Stimulated activated CD8-positive, alpha-beta memory T cell treated with anti-CD3 and anti-CD28 coated beads, Interleukin-15, amount 100 ng/mL, for 1 hour (primary cell): ENCODE measurements around the gene SELENOW.
"Not testable (repeated sequence)": the region's sequence is repeated elsewhere in the genome, so short reads cannot be mapped to it uniquely, and the experiment has no call there.

Experiments used
- DNase-seq: peaks from one replicate; pipeline ENCODE4 v3.0.0-alpha.2; 2020; ENCODE audit warnings: low read depth

SELENOW gene

DNA sequence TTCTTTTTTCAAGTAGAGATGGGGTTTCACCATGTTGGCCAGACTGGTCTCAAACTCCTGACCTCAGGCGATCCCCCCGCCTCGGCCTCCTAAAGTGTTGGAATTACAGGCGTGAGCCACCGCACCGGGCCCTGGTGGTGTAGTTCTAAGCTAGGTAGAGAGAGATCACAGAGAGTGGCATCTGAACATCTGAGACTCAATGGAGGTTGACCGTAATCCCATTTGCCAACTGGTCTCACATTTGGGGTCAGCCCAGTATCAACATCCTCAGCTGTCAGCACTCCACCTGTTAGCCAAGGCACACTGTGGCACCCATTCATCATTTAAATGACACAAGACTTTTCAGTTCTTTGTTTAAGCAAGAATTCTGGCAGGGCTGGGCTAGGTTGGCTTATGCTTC, 8.1 kb downstream of the SELENOW start:
- no peak for DNase-seq

- DNase-seq, result not testable (repeated sequence)
Measured at GRCh38 chr19:47787307-47787706, 8.8 kb downstream of the SELENOW start.

DNA sequence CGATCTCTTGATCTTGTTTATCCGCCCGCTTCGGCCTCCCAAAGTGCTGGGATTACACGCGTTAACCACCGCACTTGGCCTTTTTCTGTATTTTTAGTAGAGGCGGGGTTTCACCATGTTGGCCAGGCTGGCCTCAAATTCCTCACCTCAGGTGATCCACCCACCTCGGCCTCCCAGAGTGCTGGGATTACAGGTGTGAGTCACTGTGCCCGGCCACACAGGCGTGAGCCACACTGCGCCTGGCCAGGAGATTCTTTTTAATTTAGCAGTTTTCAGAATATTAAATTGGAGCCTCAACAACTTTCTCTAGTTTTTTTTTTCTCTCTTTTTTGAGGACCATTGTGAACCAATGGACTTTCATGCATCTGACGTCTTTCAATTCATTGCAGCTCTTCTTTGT, 11.3 kb downstream of the SELENOW start:
- not testable (repeated sequence) for DNase-seq

DNA sequence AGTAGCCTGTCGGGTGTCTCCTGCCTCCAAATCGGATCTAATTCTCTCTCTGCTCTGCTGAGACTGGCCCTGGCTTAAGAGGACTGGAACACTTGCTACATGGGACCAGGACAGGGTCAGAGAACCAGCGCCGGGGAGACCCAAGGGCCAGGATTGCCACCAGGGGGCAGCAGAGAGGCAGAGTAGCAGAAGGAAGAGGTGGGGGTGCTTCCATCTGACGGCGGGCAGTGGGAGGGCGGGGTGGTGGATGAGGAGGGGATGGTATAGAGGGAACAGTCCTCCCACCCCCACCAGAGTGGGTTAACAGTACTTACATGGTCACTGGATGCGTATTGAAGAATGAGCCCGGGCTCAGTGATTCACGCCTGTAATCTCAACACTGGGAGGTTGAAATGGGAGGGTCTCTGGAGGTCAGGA, 11.9 kb downstream of the SELENOW start:
- DNase-seq, result peak; percentile 81

DNA sequence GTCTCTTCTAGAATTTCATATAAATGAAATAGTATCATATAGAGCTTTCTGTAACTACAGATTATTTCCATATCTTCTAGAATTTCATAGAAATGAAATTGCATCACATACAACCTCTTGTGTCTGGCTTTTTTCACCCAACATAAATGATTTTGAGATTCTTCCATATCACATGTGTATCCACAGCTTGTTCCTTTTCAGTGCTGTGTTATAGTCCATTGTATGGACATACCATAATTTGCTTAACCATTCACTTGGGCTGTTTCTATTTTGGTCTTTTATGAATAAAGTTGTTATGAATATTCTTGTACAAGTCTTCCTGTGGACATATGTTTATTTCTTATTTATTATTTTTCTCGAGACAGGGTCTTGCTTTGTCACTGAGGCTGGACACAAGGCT, 14.1 kb downstream of the SELENOW start:
- DNase-seq, result no peak

- DNase-seq, result no peak
Measured at GRCh38 chr19:47794526-47794925, 16.0 kb downstream of the SELENOW start.

- DNase-seq, result no peak
Measured at GRCh38 chr19:47796785-47797184, 18.3 kb downstream of the SELENOW start.

DNA sequence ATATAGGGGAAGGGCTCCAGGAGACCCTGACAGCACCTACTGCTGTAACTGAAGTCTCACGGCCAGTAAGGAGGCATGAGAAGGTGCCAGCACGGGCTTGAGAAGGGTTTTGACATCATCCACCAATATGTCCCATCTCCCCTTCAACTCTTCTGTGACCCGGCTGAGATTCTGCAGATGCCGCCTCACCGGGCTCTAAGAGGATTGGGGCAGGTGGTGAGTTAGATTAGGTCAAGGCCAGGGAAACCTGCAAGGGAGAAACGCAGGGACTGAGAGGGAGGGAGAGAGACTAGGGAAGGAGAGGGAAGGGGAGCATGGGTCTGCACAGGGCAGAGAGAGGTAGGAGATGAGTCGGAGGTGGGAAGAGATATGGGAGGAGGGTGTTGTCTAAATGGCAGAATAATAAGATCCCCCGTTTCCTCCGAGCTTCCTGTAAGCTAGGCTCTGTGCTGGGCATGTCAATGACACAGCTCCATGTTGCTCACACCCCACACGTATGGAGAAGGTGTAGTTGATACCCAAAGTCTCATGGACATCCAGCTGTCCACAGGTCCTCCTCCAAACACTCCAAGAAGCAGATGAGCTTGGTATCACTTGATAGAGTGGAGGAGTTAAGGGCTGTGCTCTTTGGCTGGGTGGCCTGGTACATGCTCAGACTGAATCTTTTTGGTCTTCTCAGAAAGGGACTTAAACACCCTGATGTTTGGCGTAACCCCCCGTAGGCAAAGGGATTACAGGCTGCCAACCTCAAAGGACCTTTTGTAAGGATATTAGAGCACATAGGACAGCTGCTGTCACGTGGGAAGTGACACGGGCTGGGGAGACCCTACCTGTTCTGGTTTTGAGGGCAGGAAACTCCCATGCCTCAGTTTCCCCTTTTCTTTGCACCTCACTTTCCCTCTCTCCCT, 19.7 kb downstream of the SELENOW start:
- DNase-seq, result no peak

- DNase-seq, result no peak
Measured at GRCh38 chr19:47798904-47799266, 20.4 kb downstream of the SELENOW start.

- DNase-seq, result no peak
Measured at GRCh38 chr19:47801270-47801669, 22.8 kb downstream of the SELENOW start.

GRCh38 chr19:47802521-47803043, 24.1 kb downstream of the SELENOW start:
- no peak for DNase-seq

DNA sequence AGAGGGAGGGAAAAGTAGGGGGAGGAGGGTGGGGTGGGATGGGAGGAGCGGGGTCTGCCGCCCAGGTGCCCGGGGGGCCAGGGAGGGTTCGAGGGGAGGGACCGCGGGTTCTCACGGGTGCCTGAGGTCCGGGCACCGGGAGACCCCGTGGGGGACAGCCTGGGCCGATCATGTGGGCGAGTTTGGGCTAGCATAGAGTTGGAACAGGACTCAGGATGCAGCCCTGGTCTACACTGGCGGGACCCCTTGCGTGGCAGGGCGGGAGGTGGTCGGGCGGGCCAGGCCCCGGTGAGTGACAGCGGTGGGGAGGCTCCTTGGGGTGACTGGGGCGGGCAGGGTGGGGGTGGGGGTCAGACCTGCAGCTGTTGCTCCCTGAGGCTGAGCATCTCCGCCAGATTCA, 24.6 kb downstream of the SELENOW start:
- DNase-seq, result not testable (repeated sequence)

DNA sequence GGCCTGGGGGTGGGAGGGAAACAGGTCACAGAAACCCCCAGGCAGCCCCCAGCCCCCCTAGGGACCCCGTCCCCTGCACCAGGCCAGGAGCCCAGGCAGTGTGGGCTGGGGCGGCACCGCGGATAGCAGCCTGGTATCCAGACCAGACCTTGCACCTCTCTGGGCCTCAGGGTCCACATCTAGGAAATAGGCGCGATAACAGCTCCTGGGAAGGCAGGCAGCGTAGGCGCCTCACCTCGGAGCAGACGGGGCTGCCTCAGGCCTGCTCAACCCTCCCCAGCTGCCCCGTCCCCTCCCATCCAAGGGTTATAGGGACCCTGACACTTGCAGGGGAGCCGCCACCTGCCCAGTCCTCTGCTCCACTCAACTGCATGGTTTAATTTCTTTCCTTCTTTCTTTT, 25.2 kb downstream of the SELENOW start:
- not testable (repeated sequence) for DNase-seq

DNA sequence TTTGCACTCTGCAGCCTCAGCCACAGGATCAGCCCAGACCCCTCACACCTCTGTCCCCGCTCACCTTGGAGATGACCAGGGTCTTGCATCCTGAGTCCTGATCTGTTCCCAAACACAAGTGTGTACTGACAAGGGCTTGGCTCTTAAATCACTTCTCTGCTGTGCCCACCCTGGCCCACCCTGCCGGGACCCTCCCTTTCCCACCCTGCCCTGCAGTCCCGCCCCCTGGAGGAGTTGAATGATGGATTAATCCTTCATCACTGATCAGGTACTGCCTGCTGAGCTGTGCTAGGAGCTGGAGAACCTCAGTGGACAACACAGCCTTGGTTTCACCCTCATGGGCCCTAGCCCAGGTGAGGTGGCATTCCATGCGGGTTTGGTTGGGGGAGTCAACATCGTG, 25.9 kb downstream of the SELENOW start, which contains the start of gene TPRX1:
Gene TPRX1, minus strand, starts transcription at position 101 of the 400 bp plus-strand sequence. Its CDS starts 12 bp downstream, at position 89.
- DNase-seq, result not testable (repeated sequence)

DNA sequence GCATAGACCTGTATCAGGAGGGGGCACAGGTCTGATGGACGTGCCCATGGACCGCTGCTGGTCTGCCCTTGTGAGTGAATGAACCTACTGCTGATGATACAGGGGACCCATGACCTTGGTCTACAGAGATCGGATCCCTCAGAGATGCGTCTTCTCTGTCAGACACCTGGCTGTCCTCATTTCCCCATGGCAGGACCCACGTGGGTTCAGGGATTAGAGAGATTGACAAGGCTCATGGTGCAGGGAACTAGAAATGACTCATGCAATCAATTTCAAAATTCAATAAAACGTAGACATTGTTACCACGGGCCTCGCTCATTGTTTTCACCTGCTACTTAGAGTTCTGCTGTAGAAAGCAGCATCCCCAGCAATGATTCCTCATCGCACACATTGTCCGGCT, 26.8 kb downstream of the SELENOW start:
- DNase-seq, result no peak

- DNase-seq, result no peak
Measured at GRCh38 chr19:47806435-47806834, 27.9 kb downstream of the SELENOW start.

DNA sequence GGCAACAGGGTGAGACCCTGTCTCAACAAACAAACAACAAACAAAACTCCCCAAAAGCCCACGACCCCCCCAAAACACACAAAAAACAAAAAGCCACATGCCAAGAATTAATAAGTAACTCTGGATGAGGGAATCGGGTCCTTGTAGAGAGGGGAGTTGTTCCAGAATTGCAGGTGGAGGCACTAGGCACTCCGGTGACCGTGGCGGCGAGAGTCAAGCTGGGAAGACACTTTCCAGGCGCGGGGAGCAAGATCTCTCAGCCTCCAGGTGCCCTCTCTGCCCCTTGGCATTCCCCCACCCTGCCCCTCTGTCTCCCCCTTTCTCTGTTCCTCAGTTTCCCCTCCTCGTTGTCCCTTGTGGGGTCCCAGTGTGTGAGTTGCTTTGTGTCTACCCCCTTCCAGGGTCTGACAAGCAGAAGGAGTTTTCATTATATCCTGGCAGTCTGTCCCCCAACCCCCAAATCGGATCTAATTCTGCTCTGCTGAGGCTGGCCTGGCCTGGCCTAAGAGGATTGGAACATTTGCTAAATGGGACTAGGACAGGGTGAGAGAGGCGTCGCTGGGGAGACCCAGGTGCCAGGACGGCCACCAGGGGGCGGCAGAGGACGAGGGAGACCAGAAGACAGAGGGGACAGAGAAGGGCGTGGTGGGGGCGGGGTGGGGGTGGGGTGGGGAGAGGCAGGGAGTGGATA, 34.9 kb downstream of the SELENOW start:
- peak; percentile 68 for DNase-seq

DNA sequence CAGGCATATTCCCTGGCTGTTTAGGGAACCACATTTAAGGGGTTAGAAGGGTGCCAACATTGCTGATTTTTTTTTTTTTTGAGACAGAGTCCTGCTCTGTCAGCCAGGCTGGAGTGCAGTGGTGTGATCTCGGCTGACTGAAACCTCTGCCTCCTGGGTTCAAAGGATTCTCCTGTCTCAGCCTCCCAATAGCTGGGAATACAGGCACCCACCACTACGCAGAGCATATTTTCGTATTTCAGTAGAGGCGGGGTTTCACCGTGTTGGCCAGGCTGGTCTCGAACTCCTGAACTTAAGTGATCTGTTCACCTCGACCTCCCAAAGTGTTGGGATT, 35.5 kb downstream of the SELENOW start:
- DNase-seq, result no peak

DNA sequence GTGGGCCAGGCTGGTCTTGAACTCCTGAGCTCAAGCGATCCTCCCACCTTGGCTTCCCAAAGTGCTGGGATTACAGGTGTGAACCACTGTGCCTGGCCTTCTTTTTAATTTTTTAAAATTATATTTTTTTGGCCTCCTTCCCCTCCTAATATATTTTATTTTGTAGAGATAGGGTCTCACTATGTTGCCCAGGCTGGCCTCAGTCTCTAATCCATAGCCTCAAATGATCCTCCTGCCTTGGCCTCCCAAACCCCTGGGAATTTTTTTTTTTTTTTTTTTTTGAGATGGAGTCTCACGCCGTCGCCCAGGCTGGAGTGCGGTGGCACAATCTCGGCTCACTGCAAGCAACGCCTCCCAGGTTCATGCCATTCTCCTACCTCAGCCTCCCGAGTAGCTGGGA, 37.8 kb downstream of the SELENOW start:
- not testable (repeated sequence) for DNase-seq

DNA sequence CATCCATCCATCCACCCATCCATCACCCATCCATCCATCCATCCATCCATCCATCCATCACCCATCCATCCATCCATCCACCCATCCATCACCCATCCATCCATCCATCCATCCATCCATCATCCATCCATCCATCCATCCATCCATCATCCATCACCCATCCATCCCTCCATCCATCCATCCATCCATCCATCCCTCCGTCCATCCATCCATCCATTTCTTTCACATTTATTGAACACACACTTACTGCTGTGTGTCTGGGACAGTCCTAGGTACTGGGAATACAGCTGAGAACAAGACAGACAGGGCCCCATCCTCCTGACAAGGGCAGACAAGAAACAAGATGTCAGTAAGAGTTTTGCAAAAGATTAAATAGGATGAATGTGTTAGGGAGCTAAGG, 39.7 kb downstream of the SELENOW start:
- not testable (repeated sequence) for DNase-seq

- DNase-seq, result no peak
Measured at GRCh38 chr19:47819858-47820257, 41.4 kb downstream of the SELENOW start.

DNA sequence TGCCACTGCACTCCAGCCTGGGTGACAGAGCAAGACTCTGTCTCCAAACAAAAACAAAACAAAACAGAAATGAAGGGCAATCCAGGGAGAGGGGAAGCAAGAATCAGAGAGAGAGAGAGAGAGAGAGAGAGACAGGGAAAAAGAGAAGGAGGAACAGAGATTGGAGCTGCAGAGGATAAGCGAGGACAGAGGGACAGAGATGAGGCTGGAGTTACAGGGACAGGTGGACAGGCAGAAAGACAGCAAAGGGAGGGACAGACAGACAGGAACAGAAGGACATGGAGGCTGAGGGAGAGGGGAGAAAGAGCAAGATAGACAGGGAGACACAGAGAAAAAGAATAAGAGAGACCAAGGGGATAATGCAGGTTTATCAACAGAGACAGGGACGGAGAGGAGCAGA, 41.9 kb downstream of the SELENOW start:
- no peak for DNase-seq

DNA sequence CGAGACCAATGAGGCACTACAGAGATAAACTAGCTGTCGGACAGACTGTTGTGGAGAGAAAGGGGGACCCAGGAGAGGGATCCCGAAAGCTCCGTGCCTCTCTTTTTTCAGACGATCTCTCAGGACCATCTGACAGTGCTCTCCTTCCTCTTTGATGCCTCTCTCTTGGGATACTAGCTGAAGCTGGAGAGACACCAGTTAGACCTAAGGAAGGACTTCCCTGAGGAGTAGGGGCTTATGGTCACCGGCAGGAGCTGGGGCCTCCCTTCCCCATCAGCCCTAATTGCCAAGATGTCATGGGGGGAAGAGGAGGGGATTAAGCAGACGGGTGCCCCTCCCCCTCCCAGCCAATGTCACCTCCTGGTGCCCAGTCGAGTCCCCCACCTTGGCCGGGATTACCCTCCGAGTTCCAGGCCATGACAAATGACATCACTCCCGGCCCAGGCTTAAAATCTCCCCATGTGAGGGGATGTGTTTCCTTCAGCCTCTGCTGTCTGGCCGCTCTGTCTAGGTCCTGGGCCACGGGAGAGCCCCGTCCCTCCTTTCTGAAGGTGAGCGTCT, 43.0 kb downstream of the SELENOW start, which contains the start of gene CRX:
Gene CRX, plus strand, starts transcription at position 478 of the 561 bp plus-strand sequence. CDS start 12,507 bp downstream, outside the sequence.
- no peak for DNase-seq
